H1 (cell line): ENCODE data around the gene BAZ1B. TPM values are rescaled to one million over a fixed set of nuclear protein-coding genes. Genes with fewer than 3 reads are reported as not detected.

Experiments used
- CTCF ChIA-PET: fragments of 300-600 bp; sonication (Branson Sonifier 250); formaldehyde crosslinking; loops from one replicate; lab custom pipeline; 2021; ENCODE audit not compliant: partially characterized antibody; lab: Charles Lee
- POLR2A ChIA-PET: fragments of 300-600 bp; sonication (Branson Sonifier 250); formaldehyde crosslinking; loops from one replicate; lab custom pipeline; 2021; ENCODE audit warnings: inconsistent platforms; ENCODE audit not compliant: partially characterized antibody; lab: Charles Lee
- DNase-seq, 2 experiments: peaks; one replicate each; pipeline versions ENCODE4 v3.0.0 to v3.0.0-alpha.2; 2010 to 2022; ENCODE audit warnings: low spot score in 2 of 2, low read depth in 1 of 2, mixed read lengths in 1 of 2
- FAIRE-seq: peaks from 2 replicates; lab custom pipeline; 2011; peaks lifted over from hg19 to GRCh38; lab: Jason Lieb, UNC
- H2AFZ ChIP-seq: 2 replicates; pipeline ENCODE4 v1.8.1; 2012; ENCODE audit warnings: low read length, inconsistent platforms
- H2AK5ac ChIP-seq: 2 replicates; pipeline ENCODE4 v1.6.1; 2013; ENCODE audit warnings: low read depth, low read length
- H2BK120ac ChIP-seq: replicated peaks from 2 replicates; pipeline ENCODE3; 2013; ENCODE audit warnings: low read depth, low read length, inconsistent platforms
- H2BK12ac ChIP-seq: 2 replicates; pipeline ENCODE4 v1.6.1; 2013; ENCODE audit warnings: low read depth, low read length
- H2BK15ac ChIP-seq: 2 replicates; pipeline ENCODE4 v1.6.1; 2013; ENCODE audit warnings: low read length
- H2BK20ac ChIP-seq: 2 replicates; pipeline ENCODE4 v1.6.1; 2013; ENCODE audit warnings: low read length
- H2BK5ac ChIP-seq: 2 replicates; pipeline ENCODE4 v1.6.1; 2013; ENCODE audit warnings: low read depth, low read length
- H3K14ac ChIP-seq: 2 replicates; pipeline ENCODE4 v1.6.1; 2013; ENCODE audit warnings: inconsistent platforms; ENCODE audit not compliant: insufficient read length
- H3K18ac ChIP-seq: 2 replicates; pipeline ENCODE4 v1.6.1; 2013; ENCODE audit warnings: low read length; ENCODE audit errors: extremely low read depth
- H3K23ac ChIP-seq: 2 replicates; pipeline ENCODE4 v1.6.1; 2013; ENCODE audit warnings: inconsistent platforms; ENCODE audit not compliant: insufficient read length
- H3K23me2 ChIP-seq: 2 replicates; pipeline ENCODE4 v1.6.1; 2013; ENCODE audit warnings: low read depth, low read length
- H3K27ac ChIP-seq: 2 replicates; pipeline ENCODE4 v1.6.1; 2011; ENCODE audit warnings: low read depth, low read length, inconsistent platforms
- H3K27me3 ChIP-seq, 4 experiments: replicated peaks in 1 of 4; 1 replicate in 1 of 4; 2 replicates in 3 of 4; pipeline versions ENCODE4 v1.6.1 to v1.8.1; 2011 to 2013; ENCODE audit warnings: low read length in 3 of 4, mild to moderate bottlenecking in 3 of 4, inconsistent platforms in 2 of 4, mixed read lengths in 2 of 4, moderate library complexity in 1 of 4; ENCODE audit not compliant: control insufficient read depth in 3 of 4, insufficient read depth in 3 of 4; ENCODE audit errors: extremely low read depth in 1 of 4
- H3K36me3 ChIP-seq, 4 experiments: 2 replicates each; pipeline versions ENCODE4 v1.6.1 to v1.8.1; 2011 to 2013; ENCODE audit warnings: mild to moderate bottlenecking in 4 of 4, low read length in 3 of 4, moderate library complexity in 2 of 4, control low read depth in 1 of 4, inconsistent platforms in 1 of 4; ENCODE audit not compliant: insufficient read depth in 4 of 4, control insufficient read depth in 2 of 4
- H3K4ac ChIP-seq: replicated peaks from 2 replicates; pipeline ENCODE3; 2013; ENCODE audit warnings: low read length, low read depth, mixed read lengths, inconsistent platforms; ENCODE audit not compliant: insufficient read length
- H3K4me1 ChIP-seq, 4 experiments: replicated peaks in 1 of 4; 1 replicate in 1 of 4; 2 replicates in 3 of 4; pipeline versions ENCODE4 v1.6.1 to v1.8.1; 2011 to 2013; ENCODE audit warnings: low read length in 3 of 4, inconsistent platforms in 2 of 4, mixed read lengths in 1 of 4; ENCODE audit not compliant: insufficient read depth in 4 of 4, control insufficient read depth in 3 of 4
- H3K4me2 ChIP-seq, 2 experiments: 2 replicates each; pipeline versions ENCODE4 v1.6.1 to v1.8.1; 2011 to 2013; ENCODE audit warnings: low read depth in 2 of 2, low read length in 2 of 2, control low read depth in 1 of 2, inconsistent platforms in 1 of 2, mild to moderate bottlenecking in 1 of 2; ENCODE audit not compliant: insufficient read depth in 1 of 2
- H3K4me3 ChIP-seq, 4 experiments: fragments of 200-600, 300-600 bp in 1 of 4; sonication (generic), shearing (Covaris generic), sonication (Bioruptor Twin) in 1 of 4; 2 replicates each; pipeline versions ENCODE4 v1.5.1 to v1.8.1; 2011 to 2016; ENCODE audit warnings: low read length in 4 of 4, low read depth in 3 of 4, control low read depth in 2 of 4, inconsistent platforms in 2 of 4, mild to moderate bottlenecking in 2 of 4, mixed read lengths in 1 of 4, moderate library complexity in 1 of 4; ENCODE audit not compliant: insufficient read depth in 2 of 4; ENCODE audit errors: extremely low read depth in 1 of 4
- H3K56ac ChIP-seq: replicated peaks from 2 replicates; pipeline ENCODE3; 2013; ENCODE audit warnings: low read depth, mild to moderate bottlenecking, mixed read lengths, low read length, inconsistent platforms; ENCODE audit not compliant: insufficient read length
- H3K79me1 ChIP-seq: 2 replicates; pipeline ENCODE4 v1.6.1; 2013; ENCODE audit warnings: low read depth, low read length, control low read depth
- H3K79me2 ChIP-seq, 2 experiments: 2 replicates each; pipeline versions ENCODE4 v1.6.1 to v1.8.1; 2012 to 2013; ENCODE audit warnings: low read length in 2 of 2, mild to moderate bottlenecking in 2 of 2, inconsistent platforms in 1 of 2; ENCODE audit not compliant: insufficient read depth in 2 of 2, control insufficient read depth in 1 of 2
- H3K9ac ChIP-seq, 4 experiments: replicated peaks in 1 of 4; 1 replicate in 1 of 4; 2 replicates in 3 of 4; pipeline versions ENCODE4 v1.6.1 to v1.8.1; 2011 to 2013; ENCODE audit warnings: low read depth in 3 of 4, low read length in 3 of 4, control low read depth in 2 of 4, mild to moderate bottlenecking in 2 of 4, moderate library complexity in 2 of 4, inconsistent platforms in 1 of 4; ENCODE audit errors: extremely low read depth in 1 of 4
- H3K9me3 ChIP-seq, 2 experiments: 2 replicates each; pipeline versions ENCODE4 v1.6.1 to v1.8.1; 2012 to 2013; ENCODE audit warnings: mild to moderate bottlenecking in 2 of 2, moderate library complexity in 2 of 2, control low read depth in 1 of 2, inconsistent platforms in 1 of 2, low read depth in 1 of 2, low read length in 1 of 2, mixed read lengths in 1 of 2; ENCODE audit not compliant: insufficient read depth in 2 of 2
- H4K20me1 ChIP-seq, 2 experiments: replicated peaks in 1 of 2; 2 replicates each; pipeline versions ENCODE3 to v1.8.1; 2011 to 2013; ENCODE audit warnings: inconsistent platforms in 2 of 2, low read length in 2 of 2, mild to moderate bottlenecking in 1 of 2; ENCODE audit not compliant: insufficient read depth in 2 of 2, control insufficient read depth in 1 of 2
- H4K5ac ChIP-seq: 2 replicates; pipeline ENCODE4 v1.6.1; 2013; ENCODE audit warnings: low read length, low read depth, mixed read lengths, inconsistent platforms; ENCODE audit not compliant: insufficient read length
- H4K8ac ChIP-seq: 2 replicates; pipeline ENCODE4 v1.8.0; 2013; ENCODE audit warnings: mild to moderate bottlenecking, moderate library complexity, low read length, inconsistent platforms; ENCODE audit not compliant: insufficient read depth; ENCODE audit errors: extremely low read depth
- H4K91ac ChIP-seq: replicated peaks from 2 replicates; pipeline ENCODE3; 2013; ENCODE audit warnings: low read length, mixed read lengths, inconsistent platforms; ENCODE audit not compliant: insufficient read length
- BCL11A ChIP-seq, 2 experiments: IDR thresholded peaks; one replicate each; pipeline ENCODE4 v1.6.1; 2011; ENCODE audit warnings: low read depth in 2 of 2, low read length in 2 of 2, mild to moderate bottlenecking in 2 of 2
- CHD1 ChIP-seq: IDR thresholded peaks from 2 replicates; pipeline ENCODE4 v1.6.1; 2012; ENCODE audit warnings: low read depth, low read length, improper control_type of control experiment
- EGR1 ChIP-seq: IDR thresholded peaks from 2 replicates; pipeline ENCODE4 v1.6.1; 2011; ENCODE audit warnings: low read depth, low read length, borderline replicate concordance
- GTF2F1 ChIP-seq: IDR thresholded peaks from 2 replicates; pipeline ENCODE4 v1.6.1; 2012; ENCODE audit warnings: low read depth, low read length, improper control_type of control experiment, borderline replicate concordance
- JUND ChIP-seq: IDR thresholded peaks from 2 replicates; pipeline ENCODE4 v1.6.1; 2011; ENCODE audit warnings: mild to moderate bottlenecking, improper control_type of control experiment, low read length
- POLR2AphosphoS5 ChIP-seq: IDR thresholded peaks from 2 replicates; pipeline ENCODE4 v1.6.1; 2011; ENCODE audit warnings: low read depth, low read length
- SIX5 ChIP-seq: IDR thresholded peaks from 2 replicates; pipeline ENCODE4 v1.6.1; 2011; ENCODE audit warnings: mild to moderate bottlenecking, low read depth, low read length
- SRF ChIP-seq: IDR thresholded peaks from 2 replicates; pipeline ENCODE4 v1.6.1; 2011; ENCODE audit warnings: mild to moderate bottlenecking, low read depth, low read length, moderate library complexity
- WGBS, 2 experiments: shearing (Covaris generic) in 1 of 2; methylation state at CpG; one replicate each; pipeline versions ENCODE4 v1.1.6 to v1.1.7; 2013 to 2015; ENCODE audit warnings: low lambda C conversion rate in 2 of 2, mixed read lengths in 2 of 2, inconsistent platforms in 1 of 2, low coverage in 1 of 2, missing lambda C conversion rate in 1 of 2; ENCODE audit not compliant: insufficient replicate concordance in 2 of 2, insufficient coverage in 1 of 2, insufficient read length in 1 of 2; ENCODE audit errors: extremely low coverage in 1 of 2, missing lambda C conversion rate in 1 of 2; 5-methylcytosine and 5-hydroxymethylcytosine counted together
- polyA plus RNA-seq, 7 experiments: library from polyadenylated mRNA; depleted of rRNA in 3 of 7; stranded (reverse) in 5 of 7; unstranded in 2 of 7; fragments of >200 nt in 5 of 7; fragments of 200-250 nt in 2 of 7; gene quantifications; 1 replicate in 5 of 7; 2 replicates in 1 of 7; 4 replicates in 1 of 7; pipeline versions ENCODE4 v1.2.1 to v1.2.3, GENCODE V29; 2011 to 2013; ENCODE audit warnings: missing spikeins in 2 of 7, mixed read lengths in 2 of 7
- total RNA-seq: library from RNA; stranded (reverse); fragmentation: NEBNext Ultra II Directional; extraction: Animal tissue kit (Norgen Biotek cat#: 25700); gene quantifications from 2 replicates; pipeline ENCODE4 v1.2.1, GENCODE V29; 2021
- TF ChIP-seq, protein P1 (sequence below): IDR thresholded peaks from 2 replicates; pipeline ENCODE4 v1.6.1; 2012; ENCODE audit warnings: low read length, inconsistent platforms

BAZ1B gene
- total and polyA plus RNA-seq, 2 of the 8 experiments (the other 6 are each of a cell fraction or from before 2014, with no cell fraction given) = 21.0 to 86.8 TPM

DNA sequence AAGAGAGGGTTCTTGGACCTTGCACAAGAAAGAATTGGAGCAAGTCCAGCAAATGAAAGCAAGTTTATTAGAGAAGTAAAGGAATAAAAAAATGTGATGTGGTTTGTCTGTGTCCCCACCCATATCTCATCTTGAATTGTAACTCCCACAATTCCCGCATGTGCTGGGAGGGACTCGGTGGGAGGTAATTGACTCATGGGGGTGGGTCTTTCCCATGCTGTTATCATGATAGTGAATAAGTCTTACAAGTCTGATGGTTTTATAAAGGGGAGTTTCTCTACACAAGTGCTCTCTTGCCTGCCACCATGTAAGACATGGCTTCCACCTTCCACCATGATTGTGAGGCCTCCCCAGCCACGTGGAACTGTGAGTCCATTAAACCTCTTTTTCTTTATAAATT is 127.7 kb downstream of the BAZ1B start:
- Histone ChIP-seq H3K23me2 (peaks cover 2% of the 10 kb centered on the region; the same call in 1 of the 2 replicates), H3K9ac (no peak overlapping the region), H3K56ac (no peak overlapping the region), H2BK120ac (no peak overlapping the region), H2BK5ac (no peak overlapping the region), H3K4ac (no peak overlapping the region), H2AFZ (no peak overlapping the region), H2AK5ac (no peak overlapping the region), H2BK12ac (no peak overlapping the region), H3K18ac (no peak overlapping the region), H3K9me3 (no peaks in the 10 kb centered on the region; a peak in 1 of 4 replicates), H4K8ac (no peak overlapping the region), H3K23ac (no peak overlapping the region), H3K36me3 (no peaks in the 10 kb centered on the region), H3K27ac (no peak overlapping the region), H3K4me1 (peaks cover 0 to 6% (median 5%) of the 10 kb centered on the region in 4 experiments; a peak in 5 of 7 replicates), H4K20me1 (no peaks in the 10 kb centered on the region), H3K4me2 (no peak overlapping the region), H3K27me3 (no peaks in the 10 kb centered on the region; a peak in 2 of 7 replicates), H3K4me3 (no peak overlapping the region), H3K79me2 (no peaks in the 10 kb centered on the region), H2BK15ac (no peak overlapping the region), H3K79me1 (no peaks in the 10 kb centered on the region), H3K14ac (no peak overlapping the region), H2BK20ac (no peak overlapping the region), H4K91ac (no peak overlapping the region), H4K5ac (no peak overlapping the region)
- ChIA-PET CTCF (no interaction called here), POLR2A (no interaction called here)
- no peak for DNase-seq
- no peak for TF ChIP-seq EGR1
- no peak for TF ChIP-seq GTF2F1
- no peak for TF ChIP-seq POLR2AphosphoS5
- TF ChIP-seq SRF = no peak
- no peak for TF ChIP-seq JUND
- no peak for TF ChIP-seq SIX5
- TF ChIP-seq CHD1 = no peak
- TF ChIP-seq, protein P1, sequence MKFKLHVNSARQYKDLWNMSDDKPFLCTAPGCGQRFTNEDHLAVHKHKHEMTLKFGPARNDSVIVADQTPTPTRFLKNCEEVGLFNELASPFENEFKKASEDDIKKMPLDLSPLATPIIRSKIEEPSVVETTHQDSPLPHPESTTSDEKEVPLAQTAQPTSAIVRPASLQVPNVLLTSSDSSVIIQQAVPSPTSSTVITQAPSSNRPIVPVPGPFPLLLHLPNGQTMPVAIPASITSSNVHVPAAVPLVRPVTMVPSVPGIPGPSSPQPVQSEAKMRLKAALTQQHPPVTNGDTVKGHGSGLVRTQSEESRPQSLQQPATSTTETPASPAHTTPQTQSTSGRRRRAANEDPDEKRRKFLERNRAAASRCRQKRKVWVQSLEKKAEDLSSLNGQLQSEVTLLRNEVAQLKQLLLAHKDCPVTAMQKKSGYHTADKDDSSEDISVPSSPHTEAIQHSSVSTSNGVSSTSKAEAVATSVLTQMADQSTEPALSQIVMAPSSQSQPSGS = no peak
- TF ChIP-seq BCL11A (IDR thresholded peaks at IDR 0.05; ENCODE audit: low read depth in 2 of 2, low read length in 2 of 2) = no peak
- no peak for FAIRE-seq
- 79% methylated on average over 3 of the region's 3 CpGs; no CpG with 5 or more reads in 1 of the 2 experiments for WGBS, 2 experiments
